ENCODE results near the gene DCLK1. TPM values are rescaled to one million over a fixed set of nuclear protein-coding genes. Genes with fewer than 3 reads are reported as not detected.

DCLK1 gene
- total and polyA plus RNA-seq, 4 donors, result 0.04 to 0.56 (median 0.20) TPM

GRCh38 chr13:36082806-36083205, 48.4 kb downstream of the DCLK1 start:
- 59% methylated on average over 2 of the region's 2 CpGs for WGBS
- Histone ChIP-seq H3K27ac (ENCODE audit: low read depth in 1 of 2, low read length in 2 of 2) (no peak overlapping the region), H3K4me1 (ENCODE audit: control insufficient read depth in 4 of 4, insufficient read depth in 4 of 4, low read length in 3 of 4) (no peaks in the 10 kb centered on the region), H3K36me3 (ENCODE audit: control insufficient read depth in 4 of 4, insufficient read depth in 3 of 4, low read depth in 1 of 4, low read length in 3 of 4) (no peaks in the 10 kb centered on the region), H3K9me3 (ENCODE audit: control insufficient read depth in 4 of 4, low read length in 3 of 4) (no peaks in the 10 kb centered on the region), H3K4me3 (ENCODE audit: low read depth in 1 of 3, low read length in 3 of 3) (no peak overlapping the region), H3K27me3 (ENCODE audit: control insufficient read depth in 4 of 4, insufficient read depth in 4 of 4, low read length in 3 of 4) (peaks cover 0 to 2% (median 0%) of the 10 kb centered on the region in 4 donors), H3K9ac (ENCODE audit: low read depth in 1 of 2, low read length in 2 of 2) (no peak overlapping the region)
- no peak for DNase-seq (ENCODE audit: low spot score)
- no peak for TF ChIP-seq FOXA2 (IDR thresholded peaks at IDR 0.05)

- H3K27ac ChIP-seq (ENCODE audit: low read depth in 1 of 2, low read length in 2 of 2), result no peak overlapping the region
- no peaks in the 10 kb centered on the region for H3K4me1 ChIP-seq (ENCODE audit: control insufficient read depth in 4 of 4, insufficient read depth in 4 of 4, low read length in 3 of 4)
- H3K9ac ChIP-seq (ENCODE audit: low read depth in 1 of 2, low read length in 2 of 2), result no peak overlapping the region
- 72% methylated on average over 2 of the region's 2 CpGs for WGBS
- H3K27me3 ChIP-seq (ENCODE audit: control insufficient read depth in 4 of 4, insufficient read depth in 4 of 4, low read length in 3 of 4), result peaks cover 0 to 2% (median under 1%) of the 10 kb centered on the region in 4 donors
- no peak for DNase-seq (ENCODE audit: low spot score)
- TF ChIP-seq NR2F2 (IDR thresholded peaks at IDR 0.05), result no peak
- no peak for TF ChIP-seq RXRA (IDR thresholded peaks at IDR 0.05)
- TF ChIP-seq JUND (IDR thresholded peaks at IDR 0.05), result no peak
- no peak for TF ChIP-seq ZBTB33 (IDR thresholded peaks at IDR 0.05)
- no peak for TF ChIP-seq SP1 (IDR thresholded peaks at IDR 0.05)
- TF ChIP-seq MAX (IDR thresholded peaks at IDR 0.05), result no peak
- TF ChIP-seq CTCF (IDR thresholded peaks at IDR 0.05; ENCODE audit: low read depth, low read length, missing input control), result no peak
- no peak for TF ChIP-seq RAD21 (IDR thresholded peaks at IDR 0.05)
- H3K9me3 ChIP-seq (ENCODE audit: control insufficient read depth in 4 of 4, low read length in 3 of 4), result no peaks in the 10 kb centered on the region
- no peaks in the 10 kb centered on the region for H3K36me3 ChIP-seq (ENCODE audit: control insufficient read depth in 4 of 4, insufficient read depth in 3 of 4, low read depth in 1 of 4, low read length in 3 of 4)
- no peak overlapping the region for H3K4me3 ChIP-seq (ENCODE audit: low read depth in 1 of 3, low read length in 3 of 3)
Observed at GRCh38 chr13:36082396-36082795, 48.8 kb downstream of the DCLK1 start.

GRCh38 chr13:36076211-36076610, 55.0 kb downstream of the DCLK1 start:
- TF ChIP-seq TAF1 (conservative IDR thresholded peaks at IDR 0.05) (no peak), FOXA2 (IDR thresholded peaks at IDR 0.05) (no peak), JUND (IDR thresholded peaks at IDR 0.05) (no peak), SP1 (IDR thresholded peaks at IDR 0.05) (no peak), ZBTB33 (IDR thresholded peaks at IDR 0.05) (no peak), EGR1 (IDR thresholded peaks at IDR 0.05; ENCODE audit: low read depth in 2 of 2) (no peak), ATF3 (IDR thresholded peaks at IDR 0.05) (no peak), YY1 (IDR thresholded peaks at IDR 0.05) (no peak), REST (IDR thresholded peaks at IDR 0.05) (no peak), RXRA (IDR thresholded peaks at IDR 0.05) (no peak), GABPA (IDR thresholded peaks at IDR 0.05 in 1 of 2, conservative IDR thresholded peaks at IDR 0.05 in 1 of 2) (no peak), MAX (IDR thresholded peaks at IDR 0.05) (no peak)
- peaks cover 0 to 5% (median under 1%) of the 10 kb centered on the region in 4 donors for H3K27me3 ChIP-seq (ENCODE audit: control insufficient read depth in 4 of 4, insufficient read depth in 4 of 4, low read length in 3 of 4)
- H3K9ac ChIP-seq (ENCODE audit: low read depth in 1 of 2, low read length in 2 of 2), result no peak overlapping the region
- no peak for DNase-seq (ENCODE audit: low spot score)
- H3K4me3 ChIP-seq (ENCODE audit: low read depth in 1 of 3, low read length in 3 of 3), result no peak overlapping the region
- H3K4me1 ChIP-seq (ENCODE audit: control insufficient read depth in 4 of 4, insufficient read depth in 4 of 4, low read length in 3 of 4), result no peaks in the 10 kb centered on the region
- no peak overlapping the region for H3K27ac ChIP-seq (ENCODE audit: low read depth in 1 of 2, low read length in 2 of 2)
- no peaks in the 10 kb centered on the region for H3K9me3 ChIP-seq (ENCODE audit: control insufficient read depth in 4 of 4, low read length in 3 of 4)
- H3K36me3 ChIP-seq (ENCODE audit: control insufficient read depth in 4 of 4, insufficient read depth in 3 of 4, low read depth in 1 of 4, low read length in 3 of 4), result no peaks in the 10 kb centered on the region
